Measurements from ENCODE around the gene FAM162A. TPM values are rescaled to one million over a fixed set of nuclear protein-coding genes. Genes with fewer than 3 reads are reported as not detected.
A peak's percentile ranks its signal among the peaks of the same experiment; 100 is the strongest.
"Not testable (repeated sequence)": the region's sequence is repeated elsewhere in the genome, so short reads cannot be mapped to it uniquely, and the experiment has no call there.

FAM162A gene
- total RNA-seq, 4 donors from 2014 or later = 28.6 to 40.3 (median 33.4) TPM

DNA sequence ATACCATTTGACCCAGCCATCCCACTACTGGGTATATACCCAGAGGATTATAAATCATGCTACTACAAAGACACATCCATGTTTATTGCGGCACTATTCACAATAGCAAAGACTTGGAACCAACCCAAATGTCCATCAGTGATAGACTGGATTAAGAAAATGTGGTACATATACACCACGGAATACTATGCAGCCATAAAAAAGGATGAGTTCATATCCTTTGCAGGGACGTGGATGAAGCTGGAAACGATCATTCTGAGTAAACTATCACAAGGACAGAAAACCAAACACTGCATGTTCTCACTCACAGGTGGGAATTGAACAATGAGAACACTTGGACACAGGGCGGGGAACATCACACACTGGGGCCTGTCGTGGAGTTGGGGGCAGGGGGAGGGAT is 64.2 kb downstream of the FAM162A start:
- 96% methylated on average over 6 of the region's 6 CpGs for WGBS
- H3K36me3 ChIP-seq = peaks cover 79% of the 10 kb centered on the region
- not testable (repeated sequence) for H3K27ac ChIP-seq

DNA sequence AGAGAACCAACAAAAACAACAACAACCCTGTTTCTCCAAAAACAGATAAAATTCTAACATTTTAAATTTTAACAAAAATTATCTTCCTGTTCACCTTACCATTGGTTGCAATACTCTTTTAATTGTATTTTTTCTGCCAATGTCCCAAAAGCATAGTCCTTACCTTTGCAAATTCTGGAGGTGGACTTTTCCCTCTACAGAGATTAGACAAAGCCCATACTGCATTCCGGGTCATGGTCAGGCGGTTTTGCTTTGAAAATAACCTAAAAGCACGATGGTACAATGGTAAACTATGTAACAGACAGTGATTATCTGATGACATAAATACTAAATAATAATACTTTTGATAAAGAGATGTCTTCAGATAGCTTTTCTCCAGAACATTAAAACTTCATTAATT is 67.4 kb downstream of the FAM162A start:
- TF ChIP-seq, protein P1, sequence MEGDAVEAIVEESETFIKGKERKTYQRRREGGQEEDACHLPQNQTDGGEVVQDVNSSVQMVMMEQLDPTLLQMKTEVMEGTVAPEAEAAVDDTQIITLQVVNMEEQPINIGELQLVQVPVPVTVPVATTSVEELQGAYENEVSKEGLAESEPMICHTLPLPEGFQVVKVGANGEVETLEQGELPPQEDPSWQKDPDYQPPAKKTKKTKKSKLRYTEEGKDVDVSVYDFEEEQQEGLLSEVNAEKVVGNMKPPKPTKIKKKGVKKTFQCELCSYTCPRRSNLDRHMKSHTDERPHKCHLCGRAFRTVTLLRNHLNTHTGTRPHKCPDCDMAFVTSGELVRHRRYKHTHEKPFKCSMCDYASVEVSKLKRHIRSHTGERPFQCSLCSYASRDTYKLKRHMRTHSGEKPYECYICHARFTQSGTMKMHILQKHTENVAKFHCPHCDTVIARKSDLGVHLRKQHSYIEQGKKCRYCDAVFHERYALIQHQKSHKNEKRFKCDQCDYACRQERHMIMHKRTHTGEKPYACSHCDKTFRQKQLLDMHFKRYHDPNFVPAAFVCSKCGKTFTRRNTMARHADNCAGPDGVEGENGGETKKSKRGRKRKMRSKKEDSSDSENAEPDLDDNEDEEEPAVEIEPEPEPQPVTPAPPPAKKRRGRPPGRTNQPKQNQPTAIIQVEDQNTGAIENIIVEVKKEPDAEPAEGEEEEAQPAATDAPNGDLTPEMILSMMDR (IDR thresholded peaks at IDR 0.05) = no peak
- TF ChIP-seq POLR2AphosphoS5 (IDR thresholded peaks at IDR 0.05) = no peak
- no peak for TF ChIP-seq EP300 (IDR thresholded peaks at IDR 0.05)
- no peaks in the 10 kb centered on the region for H3K27me3 ChIP-seq
- no peak overlapping the region for H3K27ac ChIP-seq
- no peaks in the 10 kb centered on the region for H3K9me3 ChIP-seq
- no peaks in the 10 kb centered on the region for H3K4me1 ChIP-seq
- peaks cover 69% of the 10 kb centered on the region for H3K36me3 ChIP-seq
- H3K4me3 ChIP-seq = no peak overlapping the region
- DNase-seq (ENCODE audit: low spot score in 2 of 2) = no peak
- 90% methylated on average over 3 of the region's 3 CpGs for WGBS

More for the DNA sequence above, 64.2 kb downstream of the FAM162A start:
- not testable (repeated sequence) for DNase-seq (ENCODE audit: low spot score in 2 of 2); H3K9me3 ChIP-seq; H3K4me1 ChIP-seq; H3K4me3 ChIP-seq; H3K27me3 ChIP-seq

DNA sequence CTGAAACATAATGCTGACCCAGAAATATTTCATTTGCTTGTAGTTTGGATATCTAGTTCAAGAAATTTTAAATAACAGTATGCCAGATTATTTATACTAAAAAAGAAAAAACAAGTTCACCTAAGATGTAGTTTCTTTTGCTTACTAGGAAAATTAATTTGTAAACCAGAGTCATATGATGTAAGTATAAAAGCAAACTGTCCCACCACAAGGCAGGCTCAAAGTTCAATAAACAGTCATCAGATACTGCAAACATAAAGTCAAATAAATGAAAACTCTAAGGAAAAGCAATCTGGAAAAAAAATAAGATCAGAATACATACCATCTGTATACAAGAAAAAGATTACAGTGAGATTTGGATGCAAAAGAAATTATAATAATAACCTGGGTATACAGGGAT is 72.1 kb downstream of the FAM162A start:
- H3K9me3 ChIP-seq = no peaks in the 10 kb centered on the region
- no peak overlapping the region for H3K4me3 ChIP-seq
- H3K4me1 ChIP-seq = no peaks in the 10 kb centered on the region
- H3K27ac ChIP-seq = no peak overlapping the region
- no peaks in the 10 kb centered on the region for H3K27me3 ChIP-seq
- DNase-seq (ENCODE audit: low spot score in 2 of 2) = no peak
- H3K36me3 ChIP-seq = peaks cover 68% of the 10 kb centered on the region
- TF ChIP-seq, protein P1 (IDR thresholded peaks at IDR 0.05) = no peak

DNA sequence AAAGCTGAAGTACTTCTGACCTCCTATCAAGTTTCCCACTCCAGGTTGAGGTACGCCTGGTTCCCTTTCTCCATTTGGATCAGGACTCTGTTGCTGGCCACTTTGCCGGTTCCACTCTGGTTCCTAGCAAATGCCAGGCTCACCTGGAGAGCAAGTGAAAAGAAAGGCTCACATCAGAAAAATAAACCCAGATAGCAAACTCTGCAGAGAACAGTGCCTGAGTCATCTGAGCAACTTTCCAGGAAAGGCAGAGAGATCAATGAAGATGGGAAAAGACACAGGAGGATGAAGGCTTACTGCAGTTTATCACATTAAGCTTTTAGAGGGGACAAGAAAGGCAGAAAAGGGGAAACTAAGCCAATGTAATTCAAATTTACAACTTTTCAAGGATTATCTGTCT is 73.7 kb downstream of the FAM162A start:
- Histone ChIP-seq H3K9me3 (no peaks in the 10 kb centered on the region), H3K4me3 (no peak overlapping the region), H3K4me1 (no peaks in the 10 kb centered on the region), H3K27ac (no peak overlapping the region), H3K36me3 (peaks cover 65% of the 10 kb centered on the region), H3K27me3 (no peaks in the 10 kb centered on the region)
- 90% methylated on average over 2 of the region's 2 CpGs for WGBS
- TF ChIP-seq POLR2A (IDR thresholded peaks at IDR 0.05) (no peak), POLR2AphosphoS5 (IDR thresholded peaks at IDR 0.05) (no peak), EP300 (IDR thresholded peaks at IDR 0.05) (no peak)
- TF ChIP-seq, protein P1 (IDR thresholded peaks at IDR 0.05) = no peak
- DNase-seq (ENCODE audit: low spot score in 2 of 2) = no peak

DNA sequence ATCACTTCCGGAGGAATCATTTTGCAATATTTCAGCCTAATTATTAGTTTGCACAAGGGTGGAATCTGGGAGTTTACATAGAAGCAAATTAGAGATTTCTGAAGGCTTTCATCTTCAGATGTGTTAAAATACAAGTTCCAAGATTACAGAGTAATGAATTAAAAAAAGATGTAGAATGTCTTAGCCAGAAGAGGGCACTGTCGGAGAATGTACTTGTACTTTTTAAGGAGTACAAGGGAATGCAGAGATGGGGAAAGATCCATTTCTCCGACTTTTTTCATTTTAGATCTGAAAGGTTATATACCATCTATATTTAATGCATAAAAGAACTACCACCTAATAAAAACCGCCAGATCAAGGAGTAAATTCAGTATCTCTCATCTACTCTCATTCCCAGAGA is 75.0 kb downstream of the FAM162A start:
- Histone ChIP-seq H3K27ac (no peak overlapping the region), H3K9me3 (no peaks in the 10 kb centered on the region), H3K27me3 (no peaks in the 10 kb centered on the region), H3K4me1 (no peaks in the 10 kb centered on the region), H3K4me3 (no peak overlapping the region), H3K36me3 (peaks cover 62% of the 10 kb centered on the region)
- DNase-seq (ENCODE audit: low spot score in 2 of 2) = no peak
- 54% methylated on average over 4 of the region's 4 CpGs for WGBS
- TF ChIP-seq POLR2A (IDR thresholded peaks at IDR 0.05) = no peak
- TF ChIP-seq POLR2AphosphoS5 (IDR thresholded peaks at IDR 0.05) = no peak
- TF ChIP-seq, protein P1 (IDR thresholded peaks at IDR 0.05) = peak in 1 of 2 donors; percentile 7

DNA sequence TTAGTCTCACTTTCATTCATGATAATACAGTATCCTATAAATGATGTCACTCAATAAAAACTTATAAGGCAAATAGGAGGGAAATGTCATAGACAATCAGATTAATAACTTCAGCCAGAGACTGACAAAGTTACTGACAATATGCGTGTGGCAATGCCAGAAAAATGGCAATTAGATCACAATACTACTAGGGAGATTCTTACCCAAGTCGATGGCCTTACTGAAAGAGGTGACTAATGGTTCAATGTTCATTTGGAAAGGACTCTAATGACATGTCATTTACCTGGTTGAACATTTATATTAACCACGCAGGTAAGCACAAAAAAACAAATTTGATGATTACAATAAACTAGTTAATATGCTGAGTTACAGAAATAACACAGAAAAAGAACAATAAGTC is 77.8 kb downstream of the FAM162A start:
- Histone ChIP-seq H3K4me3 (no peak overlapping the region), H3K36me3 (peaks cover 60% of the 10 kb centered on the region), H3K4me1 (no peaks in the 10 kb centered on the region)

More for the DNA sequence above, 77.8 kb downstream of the FAM162A start:
- TF ChIP-seq EP300 (IDR thresholded peaks at IDR 0.05) (no peak), POLR2AphosphoS5 (IDR thresholded peaks at IDR 0.05) (no peak)
- TF ChIP-seq, protein P1 (IDR thresholded peaks at IDR 0.05) = no peak
- H3K9me3 ChIP-seq = no peaks in the 10 kb centered on the region
- WGBS = 91% methylated on average over 3 of the region's 3 CpGs
- DNase-seq (ENCODE audit: low spot score in 2 of 2) = no peak
- no peak overlapping the region for H3K27ac ChIP-seq
- no peaks in the 10 kb centered on the region for H3K27me3 ChIP-seq

Data from suprapubic skin (tissue), 4 donors.